OCI-LY1 (cell line): ENCODE results near the gene NRG2.

Source experiments
- H2AFZ ChIP-seq: fragments of 200-600 bp; sonication (generic), shearing (Covaris generic); 2 replicates; pipeline ENCODE4 v1.6.0; 2014; ENCODE audit warnings: antibody characterized with exemption, mild to moderate bottlenecking, low read length
- H3F3A ChIP-seq: fragments of 200-600 bp; sonication (generic), shearing (Covaris generic); 2 replicates; pipeline ENCODE4 v1.6.0; 2014; ENCODE audit warnings: mild to moderate bottlenecking, antibody characterized with exemption, low read length, moderate library complexity; ENCODE audit not compliant: insufficient read depth
- H3K27ac ChIP-seq: fragments of 200-600 bp; sonication (generic); 2 replicates; pipeline ENCODE4 v1.5.1; 2014; ENCODE audit warnings: low read length, mixed run types, mild to moderate bottlenecking, low read depth; ENCODE audit not compliant: poor library complexity, severe bottlenecking
- H3K27me3 ChIP-seq: fragments of 200-600 bp; sonication (generic); 2 replicates; pipeline ENCODE4 v1.6.0; 2014; ENCODE audit warnings: antibody characterized with exemption, mild to moderate bottlenecking, low read length, moderate library complexity; ENCODE audit not compliant: insufficient read depth
- H3K36me3 ChIP-seq: fragments of 200-600 bp; sonication (generic); 2 replicates; pipeline ENCODE4 v1.6.1; 2014; ENCODE audit warnings: mild to moderate bottlenecking, antibody characterized with exemption, low read length, moderate library complexity, mixed read lengths; ENCODE audit not compliant: insufficient read depth
- H3K4me1 ChIP-seq: fragments of 200-600 bp; sonication (generic); 2 replicates; pipeline ENCODE4 v1.5.1; 2014; ENCODE audit warnings: mild to moderate bottlenecking, low read length, moderate library complexity; ENCODE audit not compliant: insufficient read depth, severe bottlenecking
- H3K4me2 ChIP-seq: fragments of 200-600 bp; sonication (generic), shearing (Covaris generic); 2 replicates; pipeline ENCODE4 v1.6.1; 2014; ENCODE audit warnings: low read length
- H3K4me3 ChIP-seq: fragments of 200-600 bp; sonication (generic); 2 replicates; pipeline ENCODE4 v1.5.1; 2014; ENCODE audit warnings: low read length, low read depth, mild to moderate bottlenecking, mixed read lengths; ENCODE audit not compliant: poor library complexity, severe bottlenecking
- H3K79me2 ChIP-seq: fragments of 200-600 bp; shearing (Covaris generic); 2 replicates; pipeline ENCODE4 v1.6.1; 2016; ENCODE audit warnings: mixed run types, low read length, mixed read lengths; ENCODE audit not compliant: insufficient read depth
- H3K9ac ChIP-seq: fragments of 200-600 bp; sonication (generic), shearing (Covaris generic); 2 replicates; pipeline ENCODE4 v1.6.1; 2014; ENCODE audit warnings: mild to moderate bottlenecking, low read length, mixed read lengths
- H3K9me2 ChIP-seq: fragments of 200-600 bp; sonication (generic), shearing (Covaris generic); 2 replicates; pipeline ENCODE4 v1.6.1; 2014; ENCODE audit warnings: low read depth, mild to moderate bottlenecking, low read length, mixed read lengths
- H3K9me3 ChIP-seq: fragments of 200-600 bp; shearing (Covaris generic); 2 replicates; pipeline ENCODE4 v1.6.1; 2014; ENCODE audit warnings: low read length, mixed read lengths
- H4K20me1 ChIP-seq: fragments of 200-600 bp; sonication (generic), shearing (Covaris generic); 2 replicates; pipeline ENCODE4 v1.6.0; 2016; ENCODE audit warnings: mild to moderate bottlenecking, low read length; ENCODE audit not compliant: insufficient read depth
- CTCF ChIP-seq: fragments of 200-600 bp; sonication (generic), shearing (Covaris generic); IDR thresholded peaks from 2 replicates; pipeline ENCODE4 v1.5.1; 2017; ENCODE audit warnings: mild to moderate bottlenecking, antibody characterized with exemption, low read length, moderate library complexity, mixed read lengths
- EZH2 ChIP-seq: fragments of 200-600 bp; sonication (generic), shearing (Covaris generic); IDR thresholded peaks from 2 replicates; pipeline ENCODE4 v1.8.0; 2017; ENCODE audit warnings: borderline replicate concordance, mixed run types, mild to moderate bottlenecking, antibody characterized with exemption, low read length, moderate library complexity, mixed read lengths

The NRG2 gene

GRCh38 chr5:139849942-139850341 is 193.2 kb downstream of the NRG2 start:
- Histone ChIP-seq H3K9ac (no peak overlapping the region), H3K4me2 (no peak overlapping the region), H3K9me3 (no peaks in the 10 kb centered on the region), H3K4me1 (no peaks in the 10 kb centered on the region), H3F3A (no peaks in the 10 kb centered on the region), H3K27me3 (peaks cover 9% of the 10 kb centered on the region; the same call in 1 of the 2 replicates), H4K20me1 (no peaks in the 10 kb centered on the region), H3K36me3 (no peaks in the 10 kb centered on the region), H3K79me2 (no peaks in the 10 kb centered on the region), H3K9me2 (no peaks in the 10 kb centered on the region), H3K27ac (no peak overlapping the region), H3K4me3 (no peak overlapping the region), H2AFZ (no peak overlapping the region)
- no peak for TF ChIP-seq CTCF
- TF ChIP-seq EZH2 = no peak

DNA sequence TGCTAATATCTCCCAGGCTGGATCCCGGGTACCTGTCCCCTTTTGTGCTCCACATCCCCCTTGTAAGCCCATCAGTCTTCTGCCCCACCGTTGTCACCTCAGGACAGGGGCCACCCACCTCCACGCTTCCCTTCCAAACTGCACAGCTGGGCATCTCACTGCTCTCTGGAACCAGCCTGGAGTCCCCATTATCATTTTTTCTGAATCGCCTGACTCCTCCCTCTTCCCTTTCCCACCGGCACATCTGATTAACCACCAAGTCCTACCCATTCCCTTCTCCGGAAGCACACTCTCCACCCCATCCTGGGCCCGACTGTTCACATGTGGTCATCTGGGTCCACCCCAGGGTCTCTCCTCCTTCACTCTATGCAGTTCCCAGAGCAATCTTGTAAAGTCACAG is 193.6 kb downstream of the NRG2 start:
- no peak for TF ChIP-seq EZH2
- TF ChIP-seq CTCF = no peak
- no peaks in the 10 kb centered on the region for H3K4me1 ChIP-seq

GRCh38 chr5:139848508-139849100 is 194.5 kb downstream of the NRG2 start:
- TF ChIP-seq EZH2 = no peak
- no peak for TF ChIP-seq CTCF
- no peak overlapping the region for H2AFZ ChIP-seq
- H3K36me3 ChIP-seq = no peaks in the 10 kb centered on the region
- H3K9me3 ChIP-seq = no peaks in the 10 kb centered on the region
- H3K9me2 ChIP-seq = no peaks in the 10 kb centered on the region
- no peaks in the 10 kb centered on the region for H3F3A ChIP-seq
- peak overlapping the region; percentile 63 for H3K4me3 ChIP-seq
- H4K20me1 ChIP-seq = no peaks in the 10 kb centered on the region
- H3K4me1 ChIP-seq = no peaks in the 10 kb centered on the region
- H3K4me2 ChIP-seq = peak overlapping the region; percentile 73
- H3K27ac ChIP-seq = no peak overlapping the region
- peak overlapping the region; percentile 42; the same call in 1 of the 2 replicates for H3K9ac ChIP-seq
- H3K79me2 ChIP-seq = no peaks in the 10 kb centered on the region
- peaks cover 9% of the 10 kb centered on the region; the same call in 1 of the 2 replicates for H3K27me3 ChIP-seq

More for the DNA sequence above, 193.6 kb downstream of the NRG2 start:
- Histone ChIP-seq H3K9me2 (no peaks in the 10 kb centered on the region), H3K27ac (no peak overlapping the region), H3K36me3 (no peaks in the 10 kb centered on the region), H3K9ac (no peak overlapping the region), H4K20me1 (no peaks in the 10 kb centered on the region), H3F3A (no peaks in the 10 kb centered on the region), H3K27me3 (peaks cover 9% of the 10 kb centered on the region; the same call in 1 of the 2 replicates), H2AFZ (no peak overlapping the region), H3K79me2 (no peaks in the 10 kb centered on the region), H3K4me3 (no peak overlapping the region), H3K4me2 (no peak overlapping the region), H3K9me3 (no peaks in the 10 kb centered on the region)
